B cell (primary cell): ENCODE data around the gene KRTAP2-4. TPM values are rescaled to one million over a fixed set of nuclear protein-coding genes. Genes with fewer than 3 reads are reported as not detected.

ENCODE experiments used
- ATAC-seq: fragments of 200-7000 bp; cut with Tn5 transposase; one replicate; pipeline ENCODE4 v1.10.0; 2021; ENCODE audit warnings: low read depth, mild to moderate bottlenecking, moderate number of reproducible peaks, moderate library complexity
- CTCF ChIA-PET: fragments of 350-600 bp; sonication (Branson Sonifier 250); formaldehyde crosslinking; loops from one replicate; lab custom pipeline; 2021; ENCODE audit warnings: antibody characterized with exemption, inconsistent platforms; lab: Charles Lee
- POLR2A ChIA-PET: fragments of 350-600 bp; sonication (Branson Sonifier 250); formaldehyde crosslinking; loops from one replicate; lab custom pipeline; 2021; ENCODE audit warnings: antibody characterized with exemption; lab: Charles Lee
- DNase-seq: peaks from one replicate; pipeline ENCODE4 v3.0.0; 2013
- H2AFZ ChIP-seq: 2 replicates; pipeline ENCODE4 v1.6.1; 2012; ENCODE audit warnings: mild to moderate bottlenecking, low read depth, low read length; ENCODE audit not compliant: insufficient read depth, poor library complexity, severe bottlenecking
- H3K27ac ChIP-seq, 2 donors: 1 replicate in 1 of 2; 2 replicates in 1 of 2; pipeline ENCODE4 v1.5.1; 2012 to 2013; ENCODE audit warnings: low read length in 2 of 2, mild to moderate bottlenecking in 2 of 2, moderate library complexity in 1 of 2
- H3K27me3 ChIP-seq, 4 experiments: fragments of 200-600 bp in 1 of 4; sonication (generic) in 1 of 4; replicated peaks in 1 of 4; 1 replicate in 2 of 4; 2 replicates in 2 of 4; pipeline versions ENCODE4 v1.6.1 to v1.7.0; 2013 to 2016; ENCODE audit warnings: low read length in 3 of 4, mild to moderate bottlenecking in 2 of 4, mixed read lengths in 1 of 4, moderate library complexity in 1 of 4; ENCODE audit not compliant: insufficient read depth in 4 of 4, control insufficient read depth in 3 of 4; ENCODE audit errors: control extremely low read depth in 1 of 4
- H3K36me3 ChIP-seq, 2 experiments: replicated peaks in 1 of 2; 1 replicate in 1 of 2; 2 replicates in 1 of 2; pipeline versions ENCODE4 v1.6.1 to v1.7.1; 2013; ENCODE audit warnings: low read length in 1 of 2; ENCODE audit not compliant: insufficient read depth in 2 of 2, control insufficient read depth in 1 of 2; ENCODE audit errors: control extremely low read depth in 1 of 2, extremely low read depth in 1 of 2
- H3K4me1 ChIP-seq, 2 donors: fragments of 200-600 bp in 1 of 2; sonication (generic) in 1 of 2; 1 replicate in 1 of 2; 2 replicates in 1 of 2; pipeline versions ENCODE4 v1.5.1 to v1.6.1; 2013 to 2017; ENCODE audit warnings: low read length in 2 of 2; ENCODE audit not compliant: control insufficient read depth in 2 of 2, insufficient read depth in 2 of 2
- H3K4me2 ChIP-seq: replicated peaks from 2 replicates; pipeline ENCODE3; 2012; ENCODE audit warnings: mild to moderate bottlenecking, low read depth, low read length; ENCODE audit not compliant: poor library complexity, severe bottlenecking
- H3K4me3 ChIP-seq, 5 experiments: fragments of 200-600 bp in 1 of 5; sonication (generic) in 1 of 5; 1 replicate in 3 of 5; 2 replicates in 2 of 5; pipeline versions ENCODE4 v1.5.1 to v1.7.0; 2011 to 2016; ENCODE audit warnings: low read length in 4 of 5, mild to moderate bottlenecking in 4 of 5, low read depth in 2 of 5, control low read depth in 1 of 5, moderate library complexity in 1 of 5; ENCODE audit not compliant: insufficient read depth in 1 of 5; ENCODE audit errors: control extremely low read depth in 1 of 5, extremely low read depth in 1 of 5
- H3K79me2 ChIP-seq: fragments of 200-600 bp; sonication (generic); one replicate; pipeline ENCODE4 v1.6.0; 2016; ENCODE audit warnings: low read length; ENCODE audit not compliant: control insufficient read depth, insufficient read depth
- H3K9ac ChIP-seq: fragments of 200-600 bp; sonication (generic); 2 replicates; pipeline ENCODE4 v1.6.1; 2017; ENCODE audit warnings: mild to moderate bottlenecking, low read length, moderate library complexity
- H3K9me3 ChIP-seq, 3 donors: one replicate each; pipeline versions ENCODE4 v1.6.1 to v1.7.1; 2013; ENCODE audit warnings: low read length in 2 of 3; ENCODE audit not compliant: control insufficient read depth in 2 of 3, insufficient read depth in 1 of 3; ENCODE audit errors: control extremely low read depth in 1 of 3
- H4K20me1 ChIP-seq: 2 replicates; pipeline ENCODE4 v1.6.0; 2012; ENCODE audit warnings: mild to moderate bottlenecking, low read length; ENCODE audit not compliant: insufficient read depth, control insufficient read depth, poor library complexity, severe bottlenecking
- H3K27ac Mint-ChIP-seq: one replicate; pipeline ENCODE4 v1.8.0; 2021; ENCODE audit warnings: mixed read lengths
- H3K27me3 Mint-ChIP-seq: one replicate; pipeline ENCODE4 v1.8.0; 2021; ENCODE audit warnings: mixed read lengths
- H3K4me1 Mint-ChIP-seq: one replicate; pipeline ENCODE4 v1.8.0; 2021; ENCODE audit warnings: mixed read lengths
- H3K4me3 Mint-ChIP-seq: one replicate; pipeline ENCODE4 v1.8.0; 2021; ENCODE audit warnings: mixed read lengths
- H3K9me3 Mint-ChIP-seq: one replicate; pipeline ENCODE4 v1.8.0; 2022; ENCODE audit warnings: mixed read lengths; ENCODE audit not compliant: insufficient read depth
- CTCF ChIP-seq: fragments of 200-600 bp; IDR thresholded peaks from one replicate; pipeline ENCODE4 v1.8.0; 2022; ENCODE audit warnings: antibody characterized with exemption, mild to moderate bottlenecking
- EZH2 ChIP-seq: IDR thresholded peaks from 2 replicates; pipeline ENCODE4 v1.6.1; 2012; ENCODE audit warnings: borderline replicate concordance, low read depth, mild to moderate bottlenecking, moderate library complexity, low read length; ENCODE audit not compliant: insufficient read depth, poor library complexity, severe bottlenecking
- WGBS: methylation state at CpG from one replicate; pipeline ENCODE4 v1.1.5; 2013; ENCODE audit warnings: missing lambda C conversion rate; ENCODE audit not compliant: insufficient coverage; 5-methylcytosine and 5-hydroxymethylcytosine counted together
- intact Hi-C: fragments of 100-400 bp; cut with micrococcal nuclease; formaldehyde crosslinking; loops from one replicate; pipeline ENCODE4 v1.10.0; 2022
- polyA plus RNA-seq: library from polyadenylated mRNA; depleted of rRNA; stranded (reverse); fragments of >200 nt; gene quantifications from 2 replicates; pipeline ENCODE4 v1.2.3, GENCODE V29; 2012
- total RNA-seq, 2 donors: library from RNA; stranded (reverse); fragments of 120-200 nt in 1 of 2; gene quantifications; 1 replicate in 1 of 2; 2 replicates in 1 of 2; pipeline versions ENCODE4 v1.2.3 to v1.2.4, GENCODE V29; 2013 to 2022

KRTAP2-4 gene
- total and polyA plus RNA-seq, 2 donors (not counting 1 experiment from before 2014, with no cell fraction given) = not detected

- ChIA-PET CTCF (no interaction called here), POLR2A (no interaction called here)
- H3K4me1 Mint-ChIP-seq = peaks cover 8% of the 10 kb centered on the region
- Histone ChIP-seq H3K4me1 (peaks cover 4 to 7% of the 10 kb centered on the region in 2 donors), H3K4me2 (no peak overlapping the region), H3K4me3 (no peak overlapping the region), H3K79me2 (no peaks in the 10 kb centered on the region), H3K27ac (no peak overlapping the region), H2AFZ (no peak overlapping the region), H3K36me3 (no peaks in the 10 kb centered on the region), H4K20me1 (no peaks in the 10 kb centered on the region), H3K9me3 (peaks cover 0 to 14% (median 0%) of the 10 kb centered on the region in 3 donors), H3K9ac (no peak overlapping the region), H3K27me3 (peaks cover 0 to 5% (median 0%) of the 10 kb centered on the region in 4 experiments)
- no peak overlapping the region for H3K27ac Mint-ChIP-seq
- 88% methylated on average over 2 of the region's 6 CpGs for WGBS
- TF ChIP-seq CTCF (no peak), EZH2 (no peak)
- H3K4me3 Mint-ChIP-seq = no peak overlapping the region
- intact Hi-C loops = no loop called here
- H3K27me3 Mint-ChIP-seq = peaks cover 33% of the 10 kb centered on the region
- no peak for DNase-seq
- no peak for ATAC-seq
- no peaks in the 10 kb centered on the region for H3K9me3 Mint-ChIP-seq
Observed at GRCh38 chr17:41098481-41098880, 32.8 kb upstream of the KRTAP2-4 start.

DNA sequence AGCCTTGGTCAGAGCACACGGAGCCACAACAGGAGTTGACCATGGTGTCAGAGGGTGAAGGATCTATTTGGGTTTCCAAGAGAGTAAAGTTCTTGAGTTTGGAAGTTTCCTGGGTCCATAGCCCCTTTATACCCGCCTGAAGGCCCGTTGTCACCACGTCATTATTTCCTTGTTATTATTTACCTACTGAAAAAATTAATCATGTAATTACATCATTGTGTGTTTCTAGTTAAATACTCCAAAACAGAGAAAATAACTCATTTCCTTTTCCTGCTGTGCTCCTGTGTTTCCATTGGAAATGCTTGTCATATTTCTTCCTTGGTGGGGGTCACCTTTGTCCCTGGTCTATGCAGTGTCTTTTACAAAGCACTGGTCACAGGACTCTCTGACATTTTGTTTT, 32.4 kb upstream of the KRTAP2-4 start, which contains the start of gene KRTAP4-8:
TSS of gene KRTAP4-8 (minus strand) at position 101 of the 400 bp plus-strand sequence. CDS start at position 43, 58 bp downstream.
- 100% methylated on average over 1 of the region's 4 CpGs for WGBS
- Histone ChIP-seq H3K27ac (no peak within 1 kb of the TSS), H3K36me3 (no peaks in the 10 kb centered on the region), H3K4me2 (no peak within 1 kb of the TSS), H3K4me1 (peaks cover 4 to 7% of the 10 kb centered on the region in 2 donors), H3K9me3 (peaks cover 0 to 15% (median 0%) of the 10 kb centered on the region in 3 donors), H3K4me3 (no peak within 1 kb of the TSS), H2AFZ (no peak within 1 kb of the TSS), H3K27me3 (peaks cover 0 to 5% (median 0%) of the 10 kb centered on the region in 4 experiments), H4K20me1 (no peaks in the 10 kb centered on the region), H3K79me2 (no peaks in the 10 kb centered on the region), H3K9ac (no peak within 1 kb of the TSS)
- Mint-ChIP-seq H3K27ac (no peak within 1 kb of the TSS), H3K27me3 (peaks cover 31% of the 10 kb centered on the region), H3K4me1 (peaks cover 8% of the 10 kb centered on the region), H3K4me3 (no peak within 1 kb of the TSS), H3K9me3 (peaks cover 1% of the 10 kb centered on the region)
- ATAC-seq (no peak), DNase-seq (no peak)
- intact Hi-C loops = no loop called here
- no peak for TF ChIP-seq CTCF
- TF ChIP-seq EZH2 = no peak
- CTCF ChIA-PET = no interaction called here
- POLR2A ChIA-PET = no interaction called here
